GM19240 (cell line): ENCODE data around the gene KCNN3.
"Not testable (repeated sequence)": the region's sequence is repeated elsewhere in the genome, so short reads cannot be mapped to it uniquely, and the experiment has no call there.

Source experiments
- DNase-seq: peaks from one replicate; pipeline ENCODE4 v3.0.0; 2011; ENCODE audit warnings: low spot score; ENCODE audit not compliant: insufficient read length

The KCNN3 gene

GRCh38 chr1:154870115-154870571 is at the start of gene KCNN3:
Gene KCNN3 (minus strand): TSS chr1:154870281. CDS start chr1:154869964, 317 bp downstream.
- DNase-seq, result peak; percentile 89

GRCh38 chr1:154913273-154913672 is 43.2 kb upstream of the KCNN3 start:
- no peak for DNase-seq

- no peak for DNase-seq
Measured at GRCh38 chr1:154912755-154913154, 42.7 kb upstream of the KCNN3 start.

GRCh38 chr1:154911691-154912550 is 41.8 kb upstream of the KCNN3 start:
- no peak for DNase-seq

- no peak for DNase-seq
Measured at GRCh38 chr1:154910851-154911250, 40.8 kb upstream of the KCNN3 start.

- no peak for DNase-seq
Measured at GRCh38 chr1:154908937-154909336, 38.9 kb upstream of the KCNN3 start.

GRCh38 chr1:154908129-154908528 is 38.0 kb upstream of the KCNN3 start:
- not testable (repeated sequence) for DNase-seq

GRCh38 chr1:154906621-154907081 is 36.6 kb upstream of the KCNN3 start:
- no peak for DNase-seq

- no peak for DNase-seq
Measured at GRCh38 chr1:154902938-154903566, 33.0 kb upstream of the KCNN3 start.

- no peak for DNase-seq
Measured at GRCh38 chr1:154901591-154901990, 31.5 kb upstream of the KCNN3 start.

- no peak for DNase-seq
Measured at GRCh38 chr1:154899041-154899440, 29.0 kb upstream of the KCNN3 start.

GRCh38 chr1:154896771-154897286 is 26.7 kb upstream of the KCNN3 start:
- no peak for DNase-seq

- no peak for DNase-seq
Measured at GRCh38 chr1:154895798-154896197, 25.7 kb upstream of the KCNN3 start.

- DNase-seq, result no peak
Measured at GRCh38 chr1:154891452-154891851, 21.4 kb upstream of the KCNN3 start.

GRCh38 chr1:154888757-154889156 is 18.7 kb upstream of the KCNN3 start:
- no peak for DNase-seq

GRCh38 chr1:154886281-154887015 is 16.4 kb upstream of the KCNN3 start:
- DNase-seq, result no peak

GRCh38 chr1:154884869-154885701 is 15.0 kb upstream of the KCNN3 start:
- DNase-seq, result no peak

- no peak for DNase-seq
Measured at GRCh38 chr1:154883919-154884868, 14.1 kb upstream of the KCNN3 start.

GRCh38 chr1:154881820-154882535 is 11.9 kb upstream of the KCNN3 start:
- DNase-seq, result no peak
